Natural killer cell (primary cell): Measurements from ENCODE around the gene ENTPD1. TPM values are rescaled to one million over a fixed set of nuclear protein-coding genes. Genes with fewer than 3 reads are reported as not detected.

ENCODE experiments used
- ATAC-seq, 3 donors: fragments of 150-1000 bp in 2 of 3; fragments of 200-7000 bp in 1 of 3; cut with Tn5 transposase; 1 replicate in 1 of 3; 2 replicates in 2 of 3; pipeline ENCODE4 v1.10.0; 2021; ENCODE audit warnings: mild to moderate bottlenecking in 2 of 3, moderate library complexity in 2 of 3
- DNase-seq, 2 donors: peaks; one replicate each; pipeline versions ENCODE4 v3.0.0 to v3.0.0-alpha.2; 2013 to 2021; ENCODE audit warnings: mixed read lengths in 1 of 2
- H3K27ac ChIP-seq: one replicate; pipeline ENCODE4 v1.5.1; 2013; ENCODE audit warnings: mild to moderate bottlenecking, low read length
- H3K27me3 ChIP-seq: one replicate; pipeline ENCODE4 v1.6.1; 2013; ENCODE audit warnings: low read length; ENCODE audit not compliant: control insufficient read depth, insufficient read depth
- H3K36me3 ChIP-seq: one replicate; pipeline ENCODE4 v1.6.1; 2013; ENCODE audit warnings: low read length; ENCODE audit not compliant: control insufficient read depth, insufficient read depth
- H3K4me1 ChIP-seq: one replicate; pipeline ENCODE4 v1.6.1; 2013; ENCODE audit warnings: low read length; ENCODE audit not compliant: control insufficient read depth, insufficient read depth
- H3K4me3 ChIP-seq: one replicate; pipeline ENCODE4 v1.5.1; 2013; ENCODE audit warnings: low read length
- H3K9me3 ChIP-seq: one replicate; pipeline ENCODE4 v1.6.1; 2013; ENCODE audit warnings: low read length; ENCODE audit not compliant: control insufficient read depth, insufficient read depth
- H3K27ac Mint-ChIP-seq, 2 donors: one replicate each; pipeline ENCODE4 v1.8.0; 2022; ENCODE audit warnings: mild to moderate bottlenecking in 2 of 2, mixed read lengths in 2 of 2, moderate library complexity in 1 of 2
- H3K27me3 Mint-ChIP-seq, 2 donors: one replicate each; pipeline ENCODE4 v1.8.0; 2022; ENCODE audit warnings: low read depth in 2 of 2, mixed read lengths in 2 of 2
- H3K36me3 Mint-ChIP-seq: one replicate; pipeline ENCODE4 v1.8.0; 2022; ENCODE audit warnings: mixed read lengths
- H3K4me1 Mint-ChIP-seq, 2 donors: one replicate each; pipeline ENCODE4 v1.8.0; 2022; ENCODE audit warnings: mixed read lengths in 2 of 2
- H3K4me3 Mint-ChIP-seq: one replicate; pipeline ENCODE4 v1.8.0; 2022; ENCODE audit warnings: mild to moderate bottlenecking, moderate library complexity, mixed read lengths
- H3K9me3 Mint-ChIP-seq, 2 donors: one replicate each; pipeline ENCODE4 v1.8.0; 2022; ENCODE audit warnings: mixed read lengths in 2 of 2
- WGBS: methylation state at CpG from one replicate; pipeline ENCODE4 v1.1.7; 2013; ENCODE audit warnings: missing lambda C conversion rate; ENCODE audit not compliant: insufficient coverage; 5-methylcytosine and 5-hydroxymethylcytosine counted together
- intact Hi-C: fragments of 100-400 bp; cut with micrococcal nuclease; formaldehyde crosslinking; loops from one replicate; pipeline ENCODE4 v1.14.2; 2022
- total RNA-seq, 4 donors: library from RNA; stranded (reverse); fragments of 120-200 nt in 1 of 4; gene quantifications; one replicate each; pipeline versions ENCODE4 v1.2.3 to v1.2.4, GENCODE V29; 2013 to 2022
- TF ChIP-seq, protein P1 (sequence below): fragments of 200-600 bp; IDR thresholded peaks from one replicate; pipeline ENCODE4 v1.8.0; 2022; ENCODE audit warnings: antibody characterized with exemption

The ENTPD1 gene
- total RNA-seq, 3 donors from 2014 or later (not counting 1 experiment from before 2014, with no cell fraction given) = 1.3 to 6.2 (median 3.1) TPM

DNA sequence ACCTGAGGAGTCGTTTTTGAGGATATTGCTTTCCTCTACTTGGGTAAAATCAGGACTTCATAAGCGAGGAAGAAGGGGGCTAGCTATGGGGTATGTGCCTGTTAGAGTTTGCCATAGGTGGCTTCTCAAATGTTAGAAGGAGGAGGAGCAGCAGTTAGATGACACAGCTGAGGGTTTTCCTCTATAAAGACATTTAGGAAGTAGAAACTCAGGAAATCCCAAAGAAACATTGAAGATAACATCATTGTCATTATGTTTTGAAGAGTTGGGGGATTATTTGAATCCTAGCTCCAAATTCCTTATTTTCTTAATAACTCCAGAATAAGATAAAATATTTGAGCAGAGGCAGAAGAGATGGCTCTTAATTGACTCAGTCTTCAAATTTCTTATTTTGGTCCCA is 92.9 kb downstream of the ENTPD1 start:
- TF ChIP-seq, protein P1, sequence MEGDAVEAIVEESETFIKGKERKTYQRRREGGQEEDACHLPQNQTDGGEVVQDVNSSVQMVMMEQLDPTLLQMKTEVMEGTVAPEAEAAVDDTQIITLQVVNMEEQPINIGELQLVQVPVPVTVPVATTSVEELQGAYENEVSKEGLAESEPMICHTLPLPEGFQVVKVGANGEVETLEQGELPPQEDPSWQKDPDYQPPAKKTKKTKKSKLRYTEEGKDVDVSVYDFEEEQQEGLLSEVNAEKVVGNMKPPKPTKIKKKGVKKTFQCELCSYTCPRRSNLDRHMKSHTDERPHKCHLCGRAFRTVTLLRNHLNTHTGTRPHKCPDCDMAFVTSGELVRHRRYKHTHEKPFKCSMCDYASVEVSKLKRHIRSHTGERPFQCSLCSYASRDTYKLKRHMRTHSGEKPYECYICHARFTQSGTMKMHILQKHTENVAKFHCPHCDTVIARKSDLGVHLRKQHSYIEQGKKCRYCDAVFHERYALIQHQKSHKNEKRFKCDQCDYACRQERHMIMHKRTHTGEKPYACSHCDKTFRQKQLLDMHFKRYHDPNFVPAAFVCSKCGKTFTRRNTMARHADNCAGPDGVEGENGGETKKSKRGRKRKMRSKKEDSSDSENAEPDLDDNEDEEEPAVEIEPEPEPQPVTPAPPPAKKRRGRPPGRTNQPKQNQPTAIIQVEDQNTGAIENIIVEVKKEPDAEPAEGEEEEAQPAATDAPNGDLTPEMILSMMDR = no peak
- H3K36me3 Mint-ChIP-seq = no peaks in the 10 kb centered on the region
- no peaks in the 10 kb centered on the region for H3K36me3 ChIP-seq
- H3K4me3 Mint-ChIP-seq = no peak overlapping the region
- no peak overlapping the region for H3K27ac ChIP-seq
- H3K4me1 ChIP-seq = no peaks in the 10 kb centered on the region
- H3K27me3 ChIP-seq = no peaks in the 10 kb centered on the region
- H3K4me3 ChIP-seq = no peak overlapping the region
- no peaks in the 10 kb centered on the region for H3K9me3 Mint-ChIP-seq
- 61% methylated on average over 2 of the region's 2 CpGs for WGBS
- no peaks in the 10 kb centered on the region for H3K9me3 ChIP-seq
- H3K27me3 Mint-ChIP-seq = no peaks in the 10 kb centered on the region
- ATAC-seq (no peak), DNase-seq (no peak)
- no peak overlapping the region for H3K27ac Mint-ChIP-seq
- intact Hi-C loops = no loop called here
- no peaks in the 10 kb centered on the region for H3K4me1 Mint-ChIP-seq

DNA sequence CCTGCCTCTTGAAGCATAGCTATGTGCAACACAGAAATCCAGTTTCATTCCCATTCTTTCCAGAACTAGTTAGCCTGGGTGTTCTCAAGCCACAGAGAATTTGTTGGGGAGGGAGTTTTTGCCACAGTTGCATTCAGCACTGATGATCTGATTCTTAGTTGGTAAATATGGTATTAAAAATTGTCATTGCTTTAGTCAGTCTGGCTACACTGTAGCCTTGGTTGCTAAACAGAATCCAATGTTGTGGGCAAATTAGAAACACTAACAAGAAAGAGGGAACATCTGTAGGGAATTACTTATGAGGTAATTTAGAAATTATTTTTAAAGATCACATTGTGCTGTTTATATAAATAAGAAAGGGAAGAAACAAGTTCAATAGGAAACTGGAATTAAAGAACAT is 94.8 kb downstream of the ENTPD1 start:
- Mint-ChIP-seq H3K27me3 (no peaks in the 10 kb centered on the region), H3K4me3 (no peak overlapping the region), H3K4me1 (no peaks in the 10 kb centered on the region), H3K27ac (no peak overlapping the region), H3K36me3 (no peaks in the 10 kb centered on the region), H3K9me3 (no peaks in the 10 kb centered on the region)
- Histone ChIP-seq H3K27ac (no peak overlapping the region), H3K9me3 (no peaks in the 10 kb centered on the region), H3K4me3 (no peak overlapping the region), H3K36me3 (no peaks in the 10 kb centered on the region), H3K27me3 (no peaks in the 10 kb centered on the region), H3K4me1 (no peaks in the 10 kb centered on the region)
- DNase-seq = no peak
- ATAC-seq = no peak
- TF ChIP-seq, protein P1 = no peak
- intact Hi-C loops = no loop called here

DNA sequence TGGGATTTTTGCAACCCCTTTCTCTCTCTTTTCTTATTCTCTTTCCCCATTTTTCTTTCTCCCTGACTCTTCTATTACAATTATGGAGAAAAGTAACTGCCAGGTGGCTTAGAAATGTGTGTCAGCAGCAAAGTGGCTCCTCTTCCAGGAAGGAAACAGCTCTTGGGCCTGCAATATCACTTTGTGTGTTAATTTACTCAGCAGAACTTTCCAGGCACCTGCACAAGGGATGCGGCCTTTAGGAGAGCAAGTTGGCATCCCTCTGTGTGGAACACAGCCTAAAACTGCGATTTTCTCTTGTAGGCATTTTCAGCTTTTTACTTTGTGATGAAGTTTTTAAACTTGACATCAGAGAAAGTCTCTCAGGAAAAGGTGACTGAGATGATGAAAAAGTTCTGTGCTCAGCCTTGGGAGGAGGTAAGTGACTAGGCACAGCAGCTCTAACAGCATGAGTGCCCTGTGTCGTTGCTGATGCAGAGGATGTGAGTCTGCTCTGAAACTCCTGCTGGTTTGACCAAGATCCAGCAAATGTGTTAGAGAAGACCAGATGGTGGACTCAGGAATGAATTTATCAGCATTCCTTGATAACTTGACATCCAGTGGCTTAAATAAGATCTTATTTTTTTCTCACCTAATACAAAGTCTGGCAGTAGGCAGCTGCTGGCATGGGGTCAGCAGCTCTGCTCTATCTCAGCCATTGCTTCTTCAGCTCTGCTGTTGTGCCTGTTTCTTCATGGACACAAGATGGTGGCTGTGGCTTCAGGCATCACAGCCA is 104.4 kb downstream of the ENTPD1 start:
- Histone ChIP-seq H3K27me3 (no peaks in the 10 kb centered on the region), H3K36me3 (no peaks in the 10 kb centered on the region), H3K9me3 (no peaks in the 10 kb centered on the region), H3K4me1 (peaks cover 6% of the 10 kb centered on the region), H3K27ac (no peak overlapping the region), H3K4me3 (no peak overlapping the region)
- Mint-ChIP-seq H3K27me3 (no peaks in the 10 kb centered on the region), H3K4me3 (no peak overlapping the region), H3K27ac (no peak overlapping the region), H3K36me3 (no peaks in the 10 kb centered on the region), H3K9me3 (no peaks in the 10 kb centered on the region), H3K4me1 (peaks cover 0 to 6% of the 10 kb centered on the region in 2 donors)
- TF ChIP-seq, protein P1 = no peak
- ATAC-seq (no peak), DNase-seq (no peak)
- intact Hi-C loops = no loop called here
- 86% methylated on average over 3 of the region's 3 CpGs for WGBS

DNA sequence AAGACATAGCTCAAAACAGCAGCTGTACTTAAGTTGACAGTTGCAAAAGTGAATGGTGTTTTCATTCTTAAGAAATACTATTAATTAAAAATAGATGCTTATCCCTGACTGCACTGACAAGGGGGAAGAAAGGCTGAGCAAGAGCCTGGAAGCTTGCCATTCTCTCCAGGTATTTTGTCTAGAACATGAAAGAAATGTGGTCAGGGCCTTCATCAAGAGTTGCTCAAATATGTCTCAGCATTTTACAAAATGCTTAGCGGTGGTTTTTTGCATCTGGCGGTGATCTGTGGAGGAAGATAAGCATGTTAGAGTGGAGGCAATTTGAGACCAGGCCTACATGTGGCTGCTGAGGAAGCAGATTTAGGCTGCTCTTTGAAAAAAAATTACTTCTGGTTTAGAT is 105.4 kb downstream of the ENTPD1 start:
- H3K27me3 Mint-ChIP-seq = no peaks in the 10 kb centered on the region
- TF ChIP-seq, protein P1 = no peak
- Histone ChIP-seq H3K4me1 (peaks cover 6% of the 10 kb centered on the region), H3K27ac (no peak overlapping the region), H3K27me3 (no peaks in the 10 kb centered on the region), H3K4me3 (no peak overlapping the region), H3K36me3 (no peaks in the 10 kb centered on the region), H3K9me3 (no peaks in the 10 kb centered on the region)
- 51% methylated on average over 2 of the region's 2 CpGs for whole genome bisulfite sequencing
- intact Hi-C loops = no loop called here
- H3K27ac Mint-ChIP-seq = no peak overlapping the region
- H3K4me3 Mint-ChIP-seq = no peak overlapping the region
- ATAC-seq = no peak
- no peaks in the 10 kb centered on the region for H3K9me3 Mint-ChIP-seq
- H3K36me3 Mint-ChIP-seq = no peaks in the 10 kb centered on the region
- H3K4me1 Mint-ChIP-seq = peaks cover 6 to 7% of the 10 kb centered on the region in 2 donors
- no peak for DNase-seq
